ENCODE results near the gene SLAMF9. TPM values are rescaled to one million over a fixed set of nuclear protein-coding genes. Genes with fewer than 3 reads are reported as not detected.

SLAMF9 gene
- polyA plus RNA-seq (2013, experiment 1 of 2): not detected
- not detected for polyA plus RNA-seq (2013, experiment 2 of 2)

DNA sequence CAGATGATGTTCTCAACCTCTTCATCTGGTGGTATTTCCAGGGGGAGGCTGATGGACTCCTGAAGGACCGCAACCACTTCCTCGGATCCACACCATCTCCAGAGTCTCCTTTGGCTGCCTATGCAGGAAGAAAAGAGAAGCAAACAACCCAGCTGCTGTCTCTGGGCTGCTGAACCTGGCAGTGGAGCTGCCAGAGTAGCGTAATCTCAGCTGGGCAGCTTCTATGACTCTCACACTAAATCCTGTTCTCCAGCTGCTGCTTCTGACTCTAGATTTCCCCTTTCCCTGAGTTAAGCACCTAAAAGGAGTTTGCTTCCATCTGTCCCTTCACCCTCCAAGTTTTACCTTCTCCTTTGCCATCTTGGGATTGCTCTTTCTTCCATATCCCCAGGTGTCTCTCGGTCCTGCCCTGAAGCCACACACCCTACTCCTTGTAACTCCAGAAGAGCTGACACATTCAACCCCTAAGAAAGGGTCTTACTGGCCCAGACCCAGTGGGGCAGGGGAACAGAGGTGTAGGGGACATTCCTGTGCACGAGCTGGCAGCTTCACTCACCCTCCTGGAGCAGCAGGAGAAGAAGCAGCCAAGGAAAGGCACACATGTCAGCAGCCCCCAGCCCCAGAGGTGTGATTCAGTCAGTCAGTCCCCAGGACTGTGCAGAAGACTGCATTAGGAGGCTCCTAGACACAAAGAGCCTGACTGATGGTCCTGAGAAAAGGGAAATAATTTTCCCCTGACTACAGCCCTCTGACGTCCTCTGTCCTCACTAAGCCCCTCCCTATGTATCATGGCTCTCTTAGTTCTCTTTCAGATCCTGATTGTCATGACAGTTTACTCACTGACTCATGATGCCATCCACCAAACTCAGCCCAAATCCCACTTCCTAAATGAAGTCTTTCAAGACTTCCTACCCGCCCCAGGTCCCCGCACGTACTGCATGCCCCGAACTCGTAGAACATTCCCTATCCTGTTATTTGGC, at the start of gene SLAMF9:
SLAMF9 (minus strand) TSS at position 702 of the 980 bp plus-strand sequence; CDS start at position 602, 100 bp downstream.
- no peak within 1 kb of the TSS for H3K18ac ChIP-seq (ENCODE audit: low read depth in 1 of 2, low read length in 2 of 2)
- no peaks in the 10 kb centered on the region for H3K9me3 ChIP-seq (ENCODE audit: control insufficient read depth, low read length)
- DNase-seq: peak; percentile 28
- no peaks in the 10 kb centered on the region for H3K79me1 ChIP-seq (replicated peaks; ENCODE audit: low read length, poor library complexity, severe bottlenecking)
- H3K4ac ChIP-seq (ENCODE audit: low read depth in 1 of 2, low read length in 2 of 2): no peak within 1 kb of the TSS
- no peak within 1 kb of the TSS for H2AK5ac ChIP-seq (ENCODE audit: low read length, severe bottlenecking)
- H2BK5ac ChIP-seq (ENCODE audit: low read depth, low read length, poor library complexity, severe bottlenecking): no peak within 1 kb of the TSS
- H3K4me1 ChIP-seq (ENCODE audit: control insufficient read depth, insufficient read depth, low read depth, low read length): no peaks in the 10 kb centered on the region
- no peak within 1 kb of the TSS for H3K9ac ChIP-seq (ENCODE audit: low read length)
- no peak within 1 kb of the TSS for H3K4me3 ChIP-seq (ENCODE audit: insufficient read depth in 1 of 2, low read depth in 1 of 2, low read length in 2 of 2)
- no peak within 1 kb of the TSS for H4K91ac ChIP-seq (ENCODE audit: low read length)
- no peak within 1 kb of the TSS for H3K27ac ChIP-seq (ENCODE audit: low read length, poor library complexity, severe bottlenecking)
- no peak within 1 kb of the TSS for H3K14ac ChIP-seq (ENCODE audit: low read length in 2 of 2)
- no peak within 1 kb of the TSS for H3K4me2 ChIP-seq (ENCODE audit: low read length, poor library complexity, severe bottlenecking)
- H3K23ac ChIP-seq (ENCODE audit: low read length in 2 of 2): no peak within 1 kb of the TSS
- no peaks in the 10 kb centered on the region for H3K36me3 ChIP-seq (ENCODE audit: control insufficient read depth in 1 of 2, insufficient read depth in 2 of 2, low read depth in 1 of 2, low read length in 2 of 2)
- 69% methylated on average over 11 of the region's 11 CpGs for WGBS
- no peak within 1 kb of the TSS for H2AFZ ChIP-seq (ENCODE audit: low read depth, low read length)
- no peak within 1 kb of the TSS for H4K8ac ChIP-seq (ENCODE audit: low read length)
- H2BK15ac ChIP-seq (ENCODE audit: low read depth, poor library complexity, severe bottlenecking): no peak within 1 kb of the TSS
- peaks cover 0 to 55% of the 10 kb centered on the region in 2 experiments for H3K27me3 ChIP-seq (ENCODE audit: control insufficient read depth in 1 of 2, insufficient read depth in 1 of 2, low read length in 2 of 2)
- H2BK120ac ChIP-seq (ENCODE audit: low read depth, low read length): no peak within 1 kb of the TSS
- H2BK12ac ChIP-seq (ENCODE audit: low read length in 2 of 2): no peak within 1 kb of the TSS

DNA sequence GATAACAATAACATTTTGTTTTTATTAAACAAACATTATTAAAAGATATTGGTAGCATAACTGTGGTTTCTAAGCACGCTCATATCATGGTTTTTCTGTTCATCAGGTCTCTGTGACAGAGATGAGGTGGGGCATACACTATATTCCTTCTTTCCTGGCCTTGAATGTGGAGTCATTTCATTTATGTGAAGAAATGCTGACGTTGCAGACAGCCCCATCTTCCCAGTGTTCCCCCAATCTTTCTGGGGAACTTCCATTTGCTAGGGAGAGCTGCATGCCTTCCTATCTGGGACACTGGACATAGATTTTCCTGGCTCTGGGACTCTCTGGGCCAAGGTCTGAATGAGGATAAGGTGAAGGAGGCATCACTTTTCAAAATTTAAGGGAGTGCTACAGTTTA, 47.4 kb upstream of the SLAMF9 start:
- Histone ChIP-seq H2AFZ (ENCODE audit: low read depth, low read length) (no peak overlapping the region), H4K91ac (ENCODE audit: low read length) (no peak overlapping the region), H2AK5ac (ENCODE audit: low read length, severe bottlenecking) (no peak overlapping the region), H2BK15ac (ENCODE audit: low read depth, poor library complexity, severe bottlenecking) (no peak overlapping the region), H3K9me3 (ENCODE audit: control insufficient read depth, low read length) (no peaks in the 10 kb centered on the region), H3K14ac (ENCODE audit: low read length in 2 of 2) (no peak overlapping the region), H3K36me3 (ENCODE audit: control insufficient read depth in 1 of 2, insufficient read depth in 2 of 2, low read depth in 1 of 2, low read length in 2 of 2) (no peaks in the 10 kb centered on the region), H3K9ac (ENCODE audit: low read length) (no peak overlapping the region), H3K18ac (ENCODE audit: low read depth in 1 of 2, low read length in 2 of 2) (no peak overlapping the region), H4K8ac (ENCODE audit: low read length) (no peak overlapping the region), H3K27me3 (ENCODE audit: control insufficient read depth in 1 of 2, insufficient read depth in 1 of 2, low read length in 2 of 2) (peaks cover 0 to 40% of the 10 kb centered on the region in 2 experiments), H2BK120ac (ENCODE audit: low read depth, low read length) (no peak overlapping the region), H3K27ac (ENCODE audit: low read length, poor library complexity, severe bottlenecking) (no peak overlapping the region), H3K4me2 (ENCODE audit: low read length, poor library complexity, severe bottlenecking) (no peak overlapping the region), H3K4me3 (ENCODE audit: insufficient read depth in 1 of 2, low read depth in 1 of 2, low read length in 2 of 2) (no peak overlapping the region), H3K4me1 (ENCODE audit: control insufficient read depth, insufficient read depth, low read depth, low read length) (no peaks in the 10 kb centered on the region), H2BK5ac (ENCODE audit: low read depth, low read length, poor library complexity, severe bottlenecking) (no peak overlapping the region), H3K79me1 (replicated peaks; ENCODE audit: low read length, poor library complexity, severe bottlenecking) (no peaks in the 10 kb centered on the region), H3K4ac (ENCODE audit: low read depth in 1 of 2, low read length in 2 of 2) (no peak overlapping the region), H3K23ac (ENCODE audit: low read length in 2 of 2) (no peak overlapping the region), H2BK12ac (ENCODE audit: low read length in 2 of 2) (no peak overlapping the region)
- 62% methylated on average over 2 of the region's 2 CpGs for WGBS
- DNase-seq: no peak

GRCh38 chr1:159999204-159999603, 45.2 kb upstream of the SLAMF9 start:
- H3K27me3 ChIP-seq (ENCODE audit: control insufficient read depth in 1 of 2, insufficient read depth in 1 of 2, low read length in 2 of 2): peaks cover 0 to 39% of the 10 kb centered on the region in 2 experiments
- no peak overlapping the region for H3K9ac ChIP-seq (ENCODE audit: low read length)
- H3K18ac ChIP-seq (ENCODE audit: low read depth in 1 of 2, low read length in 2 of 2): no peak overlapping the region
- H4K91ac ChIP-seq (ENCODE audit: low read length): no peak overlapping the region
- no peak overlapping the region for H2AFZ ChIP-seq (ENCODE audit: low read depth, low read length)
- H3K27ac ChIP-seq (ENCODE audit: low read length, poor library complexity, severe bottlenecking): no peak overlapping the region
- no peak overlapping the region for H2BK12ac ChIP-seq (ENCODE audit: low read length in 2 of 2)
- no peak overlapping the region for H2BK5ac ChIP-seq (ENCODE audit: low read depth, low read length, poor library complexity, severe bottlenecking)
- H3K4ac ChIP-seq (ENCODE audit: low read depth in 1 of 2, low read length in 2 of 2): no peak overlapping the region
- no peak overlapping the region for H2BK15ac ChIP-seq (ENCODE audit: low read depth, poor library complexity, severe bottlenecking)
- no peak overlapping the region for H3K4me2 ChIP-seq (ENCODE audit: low read length, poor library complexity, severe bottlenecking)
- H3K36me3 ChIP-seq (ENCODE audit: control insufficient read depth in 1 of 2, insufficient read depth in 2 of 2, low read depth in 1 of 2, low read length in 2 of 2): no peaks in the 10 kb centered on the region
- no peak for DNase-seq
- no peak overlapping the region for H3K4me3 ChIP-seq (ENCODE audit: insufficient read depth in 1 of 2, low read depth in 1 of 2, low read length in 2 of 2)
- 53% methylated on average over 3 of the region's 4 CpGs for WGBS
- no peak overlapping the region for H2AK5ac ChIP-seq (ENCODE audit: low read length, severe bottlenecking)
- H3K4me1 ChIP-seq (ENCODE audit: control insufficient read depth, insufficient read depth, low read depth, low read length): no peaks in the 10 kb centered on the region
- no peaks in the 10 kb centered on the region for H3K9me3 ChIP-seq (ENCODE audit: control insufficient read depth, low read length)
- no peak overlapping the region for H2BK120ac ChIP-seq (ENCODE audit: low read depth, low read length)
- H4K8ac ChIP-seq (ENCODE audit: low read length): no peak overlapping the region
- no peak overlapping the region for H3K23ac ChIP-seq (ENCODE audit: low read length in 2 of 2)
- H3K14ac ChIP-seq (ENCODE audit: low read length in 2 of 2): no peak overlapping the region
- no peaks in the 10 kb centered on the region for H3K79me1 ChIP-seq (replicated peaks; ENCODE audit: low read length, poor library complexity, severe bottlenecking)

DNA sequence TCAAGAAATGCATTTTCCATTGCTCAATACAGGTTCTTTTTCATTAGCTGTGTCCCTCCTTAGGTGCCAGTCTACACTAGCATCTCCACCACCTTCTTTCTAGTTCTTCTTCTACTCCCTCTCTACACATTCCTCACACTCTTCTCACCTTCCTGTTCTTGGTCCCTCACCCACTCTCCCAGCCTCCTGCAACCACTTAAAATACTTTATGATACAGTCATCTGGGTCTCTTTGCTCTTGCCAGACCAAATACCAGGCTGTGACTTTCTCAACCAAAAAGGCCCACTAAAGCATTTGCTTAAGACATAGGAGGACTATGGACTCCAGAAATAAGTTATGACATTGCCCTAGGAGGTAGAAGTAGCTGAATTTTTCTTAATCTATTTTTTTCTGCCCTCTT, 42.6 kb upstream of the SLAMF9 start:
- H2BK15ac ChIP-seq (ENCODE audit: low read depth, poor library complexity, severe bottlenecking): no peak overlapping the region

More for the DNA sequence above, 42.6 kb upstream of the SLAMF9 start:
- Histone ChIP-seq H4K91ac (ENCODE audit: low read length) (no peak overlapping the region), H3K79me1 (replicated peaks; ENCODE audit: low read length, poor library complexity, severe bottlenecking) (no peaks in the 10 kb centered on the region), H3K9me3 (ENCODE audit: control insufficient read depth, low read length) (no peaks in the 10 kb centered on the region), H2BK5ac (ENCODE audit: low read depth, low read length, poor library complexity, severe bottlenecking) (no peak overlapping the region), H3K4me3 (ENCODE audit: insufficient read depth in 1 of 2, low read depth in 1 of 2, low read length in 2 of 2) (no peak overlapping the region), H3K9ac (ENCODE audit: low read length) (no peak overlapping the region), H3K18ac (ENCODE audit: low read depth in 1 of 2, low read length in 2 of 2) (no peak overlapping the region), H3K4me2 (ENCODE audit: low read length, poor library complexity, severe bottlenecking) (no peak overlapping the region), H2BK12ac (ENCODE audit: low read length in 2 of 2) (no peak overlapping the region), H3K27ac (ENCODE audit: low read length, poor library complexity, severe bottlenecking) (no peak overlapping the region), H2AFZ (ENCODE audit: low read depth, low read length) (no peak overlapping the region), H2BK120ac (ENCODE audit: low read depth, low read length) (no peak overlapping the region), H3K36me3 (ENCODE audit: control insufficient read depth in 1 of 2, insufficient read depth in 2 of 2, low read depth in 1 of 2, low read length in 2 of 2) (no peaks in the 10 kb centered on the region), H3K4ac (ENCODE audit: low read depth in 1 of 2, low read length in 2 of 2) (no peak overlapping the region), H3K27me3 (ENCODE audit: control insufficient read depth in 1 of 2, insufficient read depth in 1 of 2, low read length in 2 of 2) (peaks cover 0 to 31% of the 10 kb centered on the region in 2 experiments), H3K23ac (ENCODE audit: low read length in 2 of 2) (no peak overlapping the region), H3K4me1 (ENCODE audit: control insufficient read depth, insufficient read depth, low read depth, low read length) (no peaks in the 10 kb centered on the region), H3K14ac (ENCODE audit: low read length in 2 of 2) (no peak overlapping the region), H4K8ac (ENCODE audit: low read length) (no peak overlapping the region), H2AK5ac (ENCODE audit: low read length, severe bottlenecking) (no peak overlapping the region)
- peak; percentile 72 for DNase-seq
